H1 (cell line): ENCODE measurements around the gene ANO2. TPM values are rescaled to one million over a fixed set of nuclear protein-coding genes. Genes with fewer than 3 reads are reported as not detected.

Source experiments
- RXRA ChIP-seq: IDR thresholded peaks from 2 replicates; pipeline ENCODE4 v1.6.1; 2011; ENCODE audit warnings: low read depth, mild to moderate bottlenecking, low read length, moderate library complexity; ENCODE audit not compliant: insufficient read depth
- TBP ChIP-seq: IDR thresholded peaks from 2 replicates; pipeline ENCODE4 v1.6.1; 2011; ENCODE audit warnings: low read depth, low read length, improper control_type of control experiment
- polyA plus RNA-seq, 7 experiments: library from polyadenylated mRNA; depleted of rRNA in 3 of 7; stranded (reverse) in 5 of 7; unstranded in 2 of 7; fragments of >200 nt in 5 of 7; fragments of 200-250 nt in 2 of 7; gene quantifications; 1 replicate in 5 of 7; 2 replicates in 1 of 7; 4 replicates in 1 of 7; pipeline versions ENCODE4 v1.2.1 to v1.2.3, GENCODE V29; 2011 to 2013; ENCODE audit warnings: missing spikeins in 2 of 7, mixed read lengths in 2 of 7
- total RNA-seq: library from RNA; stranded (reverse); fragmentation: NEBNext Ultra II Directional; extraction: Animal tissue kit (Norgen Biotek cat#: 25700); gene quantifications from 2 replicates; pipeline ENCODE4 v1.2.1, GENCODE V29; 2021
- TF ChIP-seq, protein P1 (sequence below), 3 experiments: IDR thresholded peaks; 1 replicate in 2 of 3; 2 replicates in 1 of 3; pipeline versions ENCODE4 v1.5.1 to v1.6.1; 2011; ENCODE audit warnings: low read length in 3 of 3, mild to moderate bottlenecking in 3 of 3, inconsistent platforms in 2 of 3, low read depth in 1 of 3, moderate library complexity in 1 of 3; ENCODE audit not compliant: insufficient read depth in 1 of 3; ENCODE audit errors: control extremely low read depth in 1 of 3

ANO2 gene
- total and polyA plus RNA-seq, 2 of the 8 experiments (the other 6 are each of a cell fraction or from before 2014, with no cell fraction given): 1.9 to 5.5 TPM

DNA sequence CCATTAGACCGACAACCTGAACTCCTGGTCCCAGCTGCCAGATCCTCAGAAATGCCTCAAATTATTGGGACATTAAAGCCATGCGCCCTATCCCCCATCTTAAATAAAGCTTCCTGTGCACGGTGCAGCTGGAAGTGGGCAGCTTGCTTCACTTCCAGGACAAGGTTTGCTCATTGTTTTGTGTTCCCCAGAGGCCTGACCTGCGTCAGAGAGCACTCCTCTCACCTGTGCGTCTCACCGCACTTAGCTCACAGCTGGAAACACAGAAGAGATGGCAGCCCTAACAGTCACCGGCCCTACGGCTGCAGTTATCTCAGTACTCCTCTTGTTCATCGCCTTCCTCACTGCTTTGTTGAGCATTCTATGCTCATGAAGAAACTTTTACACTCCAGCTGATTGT lies 135.5 kb downstream of the ANO2 start (continued):
- TF ChIP-seq RXRA (no peak), TBP (no peak)
- TF ChIP-seq, protein P1, sequence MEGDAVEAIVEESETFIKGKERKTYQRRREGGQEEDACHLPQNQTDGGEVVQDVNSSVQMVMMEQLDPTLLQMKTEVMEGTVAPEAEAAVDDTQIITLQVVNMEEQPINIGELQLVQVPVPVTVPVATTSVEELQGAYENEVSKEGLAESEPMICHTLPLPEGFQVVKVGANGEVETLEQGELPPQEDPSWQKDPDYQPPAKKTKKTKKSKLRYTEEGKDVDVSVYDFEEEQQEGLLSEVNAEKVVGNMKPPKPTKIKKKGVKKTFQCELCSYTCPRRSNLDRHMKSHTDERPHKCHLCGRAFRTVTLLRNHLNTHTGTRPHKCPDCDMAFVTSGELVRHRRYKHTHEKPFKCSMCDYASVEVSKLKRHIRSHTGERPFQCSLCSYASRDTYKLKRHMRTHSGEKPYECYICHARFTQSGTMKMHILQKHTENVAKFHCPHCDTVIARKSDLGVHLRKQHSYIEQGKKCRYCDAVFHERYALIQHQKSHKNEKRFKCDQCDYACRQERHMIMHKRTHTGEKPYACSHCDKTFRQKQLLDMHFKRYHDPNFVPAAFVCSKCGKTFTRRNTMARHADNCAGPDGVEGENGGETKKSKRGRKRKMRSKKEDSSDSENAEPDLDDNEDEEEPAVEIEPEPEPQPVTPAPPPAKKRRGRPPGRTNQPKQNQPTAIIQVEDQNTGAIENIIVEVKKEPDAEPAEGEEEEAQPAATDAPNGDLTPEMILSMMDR (IDR thresholded peaks at IDR 0.05; ENCODE audit: control extremely low read depth in 1 of 3, insufficient read depth in 1 of 3, low read depth in 1 of 3, low read length in 3 of 3): no peak
